Gastrocnemius medialis (tissue), 4 donors: ENCODE data around the gene FBXL17. TPM values are rescaled to one million over a fixed set of nuclear protein-coding genes. Genes with fewer than 3 reads are reported as not detected.

Source experiments
- ATAC-seq, 2 donors: fragments of 150-250 bp; one replicate each; pipeline ENCODE4 v1.9.1; 2016
- DNase-seq, 2 donors: peaks; one replicate each; pipeline ENCODE4 v3.0.0-alpha.2; 2019
- H3K27ac ChIP-seq, 4 donors: fragments of 200-600 bp; sonication (generic); 1 replicate in 1 of 4; 2 replicates in 3 of 4; pipeline ENCODE4 v1.5.1; 2016 to 2018; ENCODE audit warnings: mild to moderate bottlenecking in 2 of 4, moderate library complexity in 1 of 4
- H3K27me3 ChIP-seq, 3 donors: fragments of 200-600 bp; sonication (generic) in 2 of 3; 1 replicate in 1 of 3; 2 replicates in 2 of 3; pipeline versions ENCODE4 v1.5.1 to v1.6.0; 2016 to 2019; ENCODE audit warnings: mild to moderate bottlenecking in 1 of 3, moderate library complexity in 1 of 3
- H3K36me3 ChIP-seq, 2 donors: fragments of 200-600 bp; sonication (generic) in 1 of 2; one replicate each; pipeline ENCODE4 v1.5.1; 2017 to 2018
- H3K4me1 ChIP-seq, 2 donors: fragments of 200-600 bp; sonication (generic) in 1 of 2; one replicate each; pipeline ENCODE4 v1.5.1; 2016 to 2017; ENCODE audit warnings: mild to moderate bottlenecking in 2 of 2
- H3K4me3 ChIP-seq, 4 donors: fragments of 200-600 bp; sonication (generic) in 3 of 4; 1 replicate in 1 of 4; 2 replicates in 3 of 4; pipeline ENCODE4 v1.5.1; 2016 to 2019; ENCODE audit warnings: mild to moderate bottlenecking in 2 of 4
- H3K9me3 ChIP-seq, 3 donors: fragments of 200-600 bp; sonication (generic) in 2 of 3; 1 replicate in 1 of 3; 2 replicates in 2 of 3; pipeline ENCODE4 v1.5.1; 2016 to 2019
- CTCF ChIP-seq, 5 experiments: fragments of 450-650 bp in 3 of 5; fragments of 200-600 bp in 2 of 5; sonication (generic) in 2 of 5; IDR thresholded peaks in 4 of 5; conservative IDR thresholded peaks in 1 of 5; 1 replicate in 4 of 5; 2 replicates in 1 of 5; pipeline ENCODE4 v1.5.1; 2016 to 2019; ENCODE audit warnings: antibody characterized with exemption in 5 of 5, mild to moderate bottlenecking in 3 of 5, moderate library complexity in 3 of 5
- POLR2A ChIP-seq, 2 donors: fragments of 450-650 bp; IDR thresholded peaks; one replicate each; pipeline ENCODE4 v1.6.1; 2017; ENCODE audit warnings: antibody characterized with exemption in 2 of 2, mild to moderate bottlenecking in 2 of 2, moderate library complexity in 2 of 2
- in situ Hi-C, 4 donors: fragments of 200-750 bp; cut with MboI; loops; one replicate each; pipeline versions ENCODE4 v1.15.0 to v1.8.0; 2017; ENCODE audit warnings: low sequenced_read_pairs in 4 of 4
- intact Hi-C: fragments of 100-400 bp; cut with DNase I; formaldehyde crosslinking; loops from one replicate; pipeline ENCODE4 v1.15.1; 2023; ENCODE audit warnings: low total_unique reads
- total RNA-seq, 4 donors: library from RNA; depleted of rRNA; stranded (reverse); fragments of >200 nt; gene quantifications; one replicate each; pipeline versions ENCODE4 v1.1.0 to v1.2.3, GENCODE V29; 2016

The FBXL17 gene
- total RNA-seq, 4 donors from 2014 or later: 23.3 to 33.4 (median 26.9) TPM

GRCh38 chr5:108016101-108016500, 365.8 kb downstream of the FBXL17 start:
- no peaks in the 10 kb centered on the region for H3K36me3 ChIP-seq
- intact Hi-C loops (no loop called here), in situ Hi-C loops (no loop called here)
- DNase-seq: no peak
- no peaks in the 10 kb centered on the region for H3K9me3 ChIP-seq
- no peaks in the 10 kb centered on the region for H3K27me3 ChIP-seq
- ATAC-seq: no peak
- no peak overlapping the region for H3K27ac ChIP-seq
- no peak overlapping the region for H3K4me3 ChIP-seq
- TF ChIP-seq CTCF (IDR thresholded peaks at IDR 0.05 in 4 of 5, conservative IDR thresholded peaks at IDR 0.05 in 1 of 5): no peak
- TF ChIP-seq POLR2A (IDR thresholded peaks at IDR 0.05): no peak
- no peaks in the 10 kb centered on the region for H3K4me1 ChIP-seq

GRCh38 chr5:108006791-108007190, 375.1 kb downstream of the FBXL17 start:
- H3K27ac ChIP-seq: no peak overlapping the region
- intact Hi-C loops (no loop called here), in situ Hi-C loops (no loop called here)
- no peak overlapping the region for H3K4me3 ChIP-seq
- DNase-seq (no peak), ATAC-seq (no peak)
- H3K9me3 ChIP-seq: no peaks in the 10 kb centered on the region
- H3K4me1 ChIP-seq: peaks cover 0 to 10% of the 10 kb centered on the region in 2 donors
- no peaks in the 10 kb centered on the region for H3K27me3 ChIP-seq
- no peak for TF ChIP-seq POLR2A (IDR thresholded peaks at IDR 0.05)
- no peak for TF ChIP-seq CTCF (IDR thresholded peaks at IDR 0.05 in 4 of 5, conservative IDR thresholded peaks at IDR 0.05 in 1 of 5)
- H3K36me3 ChIP-seq: no peaks in the 10 kb centered on the region

- Histone ChIP-seq H3K4me3 (no peak overlapping the region), H3K4me1 (peaks cover 0 to 10% of the 10 kb centered on the region in 2 donors), H3K27me3 (no peaks in the 10 kb centered on the region), H3K27ac (no peak overlapping the region), H3K36me3 (no peaks in the 10 kb centered on the region), H3K9me3 (no peaks in the 10 kb centered on the region)
- intact Hi-C loops: no loop called here
- TF ChIP-seq CTCF (IDR thresholded peaks at IDR 0.05 in 4 of 5, conservative IDR thresholded peaks at IDR 0.05 in 1 of 5): no peak
- TF ChIP-seq POLR2A (IDR thresholded peaks at IDR 0.05): no peak
- in situ Hi-C loops: no loop called here
- ATAC-seq (no peak), DNase-seq (no peak)
These were observed 378.7 kb downstream of the FBXL17 start for GRCh38 chr5:108003178-108003577.

- TF ChIP-seq CTCF (IDR thresholded peaks at IDR 0.05 in 4 of 5, conservative IDR thresholded peaks at IDR 0.05 in 1 of 5) (no peak), POLR2A (IDR thresholded peaks at IDR 0.05) (no peak)
- Histone ChIP-seq H3K9me3 (no peaks in the 10 kb centered on the region), H3K4me3 (no peak overlapping the region), H3K27me3 (no peaks in the 10 kb centered on the region), H3K36me3 (no peaks in the 10 kb centered on the region), H3K27ac (no peak overlapping the region), H3K4me1 (peaks cover 0 to 15% of the 10 kb centered on the region in 2 donors)
- in situ Hi-C loops (no loop called here), intact Hi-C loops (no loop called here)
- DNase-seq (no peak), ATAC-seq (no peak)
These were observed 380.7 kb downstream of the FBXL17 start for GRCh38 chr5:108001222-108001621.

- in situ Hi-C loops (no loop called here), intact Hi-C loops (no loop called here)
- Histone ChIP-seq H3K36me3 (no peaks in the 10 kb centered on the region), H3K4me1 (peaks cover 0 to 5% of the 10 kb centered on the region in 2 donors), H3K27me3 (no peaks in the 10 kb centered on the region), H3K9me3 (no peaks in the 10 kb centered on the region), H3K4me3 (no peak overlapping the region), H3K27ac (no peak overlapping the region)
- DNase-seq: no peak
- ATAC-seq: no peak
- TF ChIP-seq CTCF (IDR thresholded peaks at IDR 0.05 in 4 of 5, conservative IDR thresholded peaks at IDR 0.05 in 1 of 5) (no peak), POLR2A (IDR thresholded peaks at IDR 0.05) (no peak)
These were observed 384.4 kb downstream of the FBXL17 start for GRCh38 chr5:107997338-107997980.
